HepG2 (cell line): ENCODE results near the gene CD302. TPM values are rescaled to one million over a fixed set of nuclear protein-coding genes. Genes with fewer than 3 reads are reported as not detected.

ENCODE experiments used
- ATAC-seq: fragments of 200-7000 bp; cut with Tn5 transposase; 3 replicates; pipeline ENCODE4 v1.9.1; 2020; ENCODE audit warnings: mild to moderate bottlenecking, moderate library complexity
- BruUV-seq: library from RNA; stranded (reverse); fragments of 400-500 nt; replicated peaks from 2 replicates; lab custom pipeline; 2021; lab: Mats Ljungman, UMichigan
- CTCF ChIA-PET: fragments of 300-600 bp; formaldehyde crosslinking; extraction: SDS; loops from one replicate; lab custom pipeline; 2021; ENCODE audit warnings: low total read pairs, inconsistent platforms, low intra/inter-chr PET ratio; lab: Yijun Ruan, JAX
- POLR2A ChIA-PET: fragments of 350-600 bp; sonication (Branson Sonifier 250); formaldehyde crosslinking; loops from one replicate; lab custom pipeline; 2020; ENCODE audit warnings: antibody characterized with exemption, inconsistent platforms; lab: Yijun Ruan, JAX
- DNase-seq: peaks from one replicate; pipeline ENCODE4 v3.0.0-alpha.2; 2015; ENCODE audit warnings: low spot score
- FAIRE-seq: peaks from 3 replicates; lab custom pipeline; 2011; peaks lifted over from hg19 to GRCh38; lab: Jason Lieb, UNC
- H2AFZ ChIP-seq: one replicate; pipeline ENCODE4 v1.6.1; 2011; ENCODE audit warnings: low read length, inconsistent platforms
- H3K27ac ChIP-seq: fragments of 300-600 bp; 3 replicates; pipeline ENCODE4 v1.8.0; 2011; ENCODE audit warnings: mixed run types, mild to moderate bottlenecking, mixed read lengths, low read length, inconsistent platforms; ENCODE audit not compliant: insufficient read depth; ENCODE audit errors: extremely low read length
- H3K27me3 ChIP-seq, 2 experiments: fragments of 200-600 bp in 1 of 2; 2 replicates in 1 of 2; 3 replicates in 1 of 2; pipeline versions ENCODE4 v1.6.0 to v1.8.0; 2011; ENCODE audit warnings: low read length in 2 of 2, mild to moderate bottlenecking in 2 of 2, moderate library complexity in 2 of 2, inconsistent platforms in 1 of 2; ENCODE audit not compliant: insufficient read depth in 2 of 2, control insufficient read depth in 1 of 2
- H3K36me3 ChIP-seq, 2 experiments: fragments of 200-600 bp in 1 of 2; replicated peaks in 1 of 2; 2 replicates in 1 of 2; 3 replicates in 1 of 2; pipeline versions ENCODE4 v1.5.1 to v1.8.0; 2011; ENCODE audit warnings: low read length in 2 of 2, inconsistent platforms in 1 of 2; ENCODE audit not compliant: insufficient read depth in 2 of 2, control insufficient read depth in 1 of 2
- H3K4me1 ChIP-seq: 2 replicates; pipeline ENCODE4 v1.5.1; 2012; ENCODE audit warnings: low read length, inconsistent platforms; ENCODE audit not compliant: insufficient read depth
- H3K4me2 ChIP-seq: 2 replicates; pipeline ENCODE4 v1.6.0; 2011; ENCODE audit warnings: low read depth, low read length, inconsistent platforms
- H3K4me3 ChIP-seq, 3 experiments: fragments of 200-600 bp in 1 of 3; sonication (generic), shearing (Covaris generic) in 1 of 3; replicated peaks in 1 of 3; 2 replicates each; pipeline ENCODE4 v1.5.1; 2011 to 2016; ENCODE audit warnings: low read length in 3 of 3, inconsistent platforms in 2 of 3, low read depth in 2 of 3, mild to moderate bottlenecking in 2 of 3, control low read depth in 1 of 3, mixed read lengths in 1 of 3; ENCODE audit not compliant: insufficient read depth in 1 of 3
- H3K79me2 ChIP-seq: one replicate; pipeline ENCODE4 v1.6.1; 2011; ENCODE audit warnings: low read length, inconsistent platforms; ENCODE audit not compliant: insufficient read depth
- H3K9ac ChIP-seq: 2 replicates; pipeline ENCODE4 v1.6.0; 2011; ENCODE audit warnings: mild to moderate bottlenecking, low read depth, low read length, inconsistent platforms; ENCODE audit not compliant: insufficient read depth
- H3K9me3 ChIP-seq: 2 replicates; pipeline ENCODE4 v1.5.1; 2012; ENCODE audit warnings: mild to moderate bottlenecking, low read length
- H4K20me1 ChIP-seq: 2 replicates; pipeline ENCODE4 v1.6.0; 2011; ENCODE audit warnings: inconsistent platforms, mild to moderate bottlenecking, low read length, moderate library complexity; ENCODE audit not compliant: insufficient read depth
- HMG20B ChIP-seq: conservative IDR thresholded peaks from 2 replicates; pipeline ENCODE4 v1.6.1; 2016; ENCODE audit warnings: missing genetic modification reagents, missing compliant biosample characterization
- TERF1 ChIP-seq: sonication (generic); formaldehyde crosslinking; IDR thresholded peaks from 2 replicates; pipeline ENCODE4 v1.8.0; 2022; ENCODE audit warnings: mild to moderate bottlenecking, missing genetic modification reagents, moderate library complexity
- ZGPAT ChIP-seq: IDR thresholded peaks from 2 replicates; pipeline ENCODE4 v1.6.1; 2016; ENCODE audit warnings: mild to moderate bottlenecking
- ZNF136 ChIP-seq: sonication (generic); formaldehyde crosslinking; IDR thresholded peaks from 2 replicates; pipeline ENCODE4 v1.8.1; 2022; ENCODE audit warnings: low read depth, mild to moderate bottlenecking, moderate library complexity, missing genetic modification reagents
- ZNF510 ChIP-seq: sonication (generic); formaldehyde crosslinking; IDR thresholded peaks from 2 replicates; pipeline ENCODE4 v1.4.0; 2020; ENCODE audit warnings: low read depth, mild to moderate bottlenecking, missing genetic modification reagents
- ZNF580 ChIP-seq: IDR thresholded peaks from 2 replicates; pipeline ENCODE4 v1.6.1; 2016; ENCODE audit warnings: low read depth, borderline replicate concordance
- ZNF7 ChIP-seq: IDR thresholded peaks from 2 replicates; pipeline ENCODE4 v1.6.1; 2016; ENCODE audit warnings: missing biosample characterization, missing genetic modification reagents
- ZNF75D ChIP-seq: sonication (generic); formaldehyde crosslinking; IDR thresholded peaks from 2 replicates; pipeline ENCODE4 v1.8.1; 2023; ENCODE audit warnings: missing genetic modification reagents, mild to moderate bottlenecking, borderline replicate concordance
- WGBS: methylation state at CpG from one replicate; pipeline ENCODE4 v1.1.6; 2017; ENCODE audit warnings: low lambda C conversion rate; 5-methylcytosine and 5-hydroxymethylcytosine counted together
- in situ Hi-C: cut with HindIII; loops from 2 replicates; pipeline ENCODE4 v1.10.0; 2017; ENCODE audit warnings: low pct_unique_long_range_greater_than_20kb; ENCODE audit not compliant: extremely low pct_ligation_motif_present
- intact Hi-C: fragments of 100-400 bp; cut with micrococcal nuclease; formaldehyde crosslinking; loops from one replicate; pipeline ENCODE4 v1.10.0; 2022; ENCODE audit not compliant: unreplicated experiment
- polyA plus RNA-seq, 8 experiments: library from polyadenylated mRNA; depleted of rRNA in 3 of 8; stranded (reverse) in 7 of 8; unstranded in 1 of 8; fragments of >200 nt; fragmentation: Illumina TruSeq in 4 of 8; extraction: Trizol in 4 of 8; gene quantifications; 2 replicates each; pipeline versions ENCODE4 v1.2.1 to v1.2.3, GENCODE V29; 2011 to 2016; ENCODE audit warnings: low read depth in 4 of 8, missing spikeins in 1 of 8, mixed read lengths in 1 of 8; ENCODE audit not compliant: insufficient read depth in 1 of 8
- total RNA-seq, 5 experiments: library from RNA; depleted of rRNA; stranded (reverse); fragments of >200 nt; fragmentation: Illumina TruSeq; extraction: Trizol; gene quantifications; 2 replicates each; pipeline ENCODE4 v1.2.3, GENCODE V29; 2016; ENCODE audit warnings: low read depth in 1 of 5

The CD302 gene
- total and polyA plus RNA-seq, 2 of the 13 experiments (the other 11 are each of a cell fraction or from before 2014, with no cell fraction given), result 8.0 to 15.6 TPM

- no peaks in the 10 kb centered on the region for H3K9me3 ChIP-seq
- in situ Hi-C loops, result no loop called here
- H3K36me3 ChIP-seq, result no peaks in the 10 kb centered on the region
- H2AFZ ChIP-seq, result no peak overlapping the region
- H3K79me2 ChIP-seq, result no peaks in the 10 kb centered on the region
- H3K27me3 ChIP-seq, result no peaks in the 10 kb centered on the region
- intact Hi-C loops, result no loop called here
- H3K27ac ChIP-seq, result no peak overlapping the region
- no TSS peak for BruUV-seq
- 89% methylated on average over 2 of the region's 2 CpGs for WGBS
- H3K4me2 ChIP-seq, result no peak overlapping the region
- peaks cover 7% of the 10 kb centered on the region for H3K4me1 ChIP-seq
- ATAC-seq (no peak), DNase-seq (no peak), FAIRE-seq (no peak)
- H3K9ac ChIP-seq, result no peak overlapping the region
- CTCF ChIA-PET, result no interaction called here
- no peak overlapping the region for H3K4me3 ChIP-seq
- no peak for TF ChIP-seq ZNF510 (CRISPR knock-in tag)
- TF ChIP-seq ZNF7 (CRISPR knock-in tag), result no peak
- TF ChIP-seq HMG20B (CRISPR knock-in tag), result no peak
- TF ChIP-seq ZNF75D (CRISPR knock-in tag), result no peak
- TF ChIP-seq ZNF580 (CRISPR knock-in tag), result no peak
- TF ChIP-seq TERF1 (CRISPR knock-in tag), result no peak
- no peak for TF ChIP-seq ZNF136 (CRISPR knock-in tag)
- TF ChIP-seq ZGPAT, result no peak
- H4K20me1 ChIP-seq, result no peaks in the 10 kb centered on the region
- POLR2A ChIA-PET, result interaction anchor here (0.6 kb wide), 1 partner anchor 172 kb away, joined by 3 read pairs; no protein-coding TSS in a partner anchor
Measured at GRCh38 chr2:159786938-159787337, 11.1 kb downstream of the CD302 start.
